Hematopoietic multipotent progenitor cell treated with erythropoietin and hydrocortisone succinate and interleukin-3 and kit ligand, for 4 days (in vitro differentiated cells): ENCODE results near the gene SMYD3.
A peak's percentile ranks its signal among the peaks of the same experiment; 100 is the strongest.

Source experiments
- DNase-seq: peaks from one replicate; pipeline ENCODE4 v3.0.0-alpha.2; 2015

The SMYD3 gene

DNA sequence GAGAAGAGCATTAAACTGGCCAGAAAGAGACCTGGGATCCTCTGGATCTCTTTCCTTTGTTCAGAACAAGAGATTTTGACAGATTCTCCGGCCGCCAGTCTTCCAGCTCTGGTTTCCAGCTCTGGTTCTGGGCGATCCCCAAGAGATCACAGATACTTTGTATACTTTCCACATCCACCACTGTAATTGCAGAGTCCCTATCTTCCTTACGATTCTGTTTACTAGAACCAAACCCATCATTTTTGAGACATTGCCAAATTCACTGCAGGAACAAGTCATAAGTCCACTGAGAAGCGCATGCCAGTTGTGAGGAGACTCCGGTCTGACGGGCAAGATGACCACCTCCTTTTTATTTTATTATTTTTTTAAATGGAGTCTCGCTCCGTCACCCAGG lies 505.2 kb downstream of the SMYD3 start:
- DNase-seq: no peak

DNA sequence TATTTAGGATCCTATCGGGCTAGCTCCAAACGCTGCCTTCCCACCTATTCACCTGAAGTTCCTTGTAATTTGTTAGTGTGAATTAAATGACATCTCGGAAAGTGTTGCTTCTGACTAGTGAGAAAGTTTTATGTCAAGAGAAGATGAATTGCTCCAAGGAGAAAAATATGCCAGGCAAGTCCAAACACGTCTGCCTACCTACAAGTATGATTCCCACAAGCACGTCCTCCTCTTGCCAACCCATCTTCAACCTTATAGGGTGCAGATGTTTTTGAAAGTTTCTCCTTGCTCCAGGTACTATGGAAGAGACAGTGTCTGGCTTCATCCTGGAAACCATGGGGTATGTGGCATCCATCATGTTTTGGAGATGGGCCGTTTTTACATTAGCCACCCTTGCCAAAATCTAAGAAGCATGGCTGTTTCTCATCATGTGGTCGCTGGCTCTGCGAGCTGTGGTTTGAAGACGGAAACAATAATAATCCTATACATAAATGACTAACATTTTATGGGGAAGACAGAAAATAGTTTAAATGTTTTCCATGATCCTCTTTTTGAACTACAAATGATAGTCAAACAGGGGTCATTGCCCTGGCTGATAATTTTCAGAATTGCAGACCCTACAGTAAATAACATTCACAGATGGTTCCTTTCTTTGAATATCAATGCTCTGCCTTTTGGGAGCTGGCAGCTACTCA lies 505.8 kb downstream of the SMYD3 start:
- no peak for DNase-seq

DNA sequence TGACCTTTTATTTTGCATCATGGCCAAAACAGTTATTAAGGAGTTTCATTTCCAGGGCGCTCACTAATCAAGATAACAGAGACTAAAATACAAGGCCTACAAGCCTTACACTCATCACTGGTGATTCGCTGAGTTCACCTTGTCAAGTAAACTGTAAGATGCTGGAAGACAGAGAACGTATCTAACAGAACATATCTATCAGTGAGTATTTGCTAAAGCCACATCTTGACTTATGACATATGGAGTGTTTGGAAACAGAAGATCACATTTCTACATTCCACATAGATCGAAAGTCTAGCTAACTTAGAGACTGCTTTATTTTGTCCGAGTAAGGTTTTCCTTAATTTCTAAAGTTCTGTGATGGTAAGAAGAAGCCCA lies 506.5 kb downstream of the SMYD3 start:
- DNase-seq: no peak

DNA sequence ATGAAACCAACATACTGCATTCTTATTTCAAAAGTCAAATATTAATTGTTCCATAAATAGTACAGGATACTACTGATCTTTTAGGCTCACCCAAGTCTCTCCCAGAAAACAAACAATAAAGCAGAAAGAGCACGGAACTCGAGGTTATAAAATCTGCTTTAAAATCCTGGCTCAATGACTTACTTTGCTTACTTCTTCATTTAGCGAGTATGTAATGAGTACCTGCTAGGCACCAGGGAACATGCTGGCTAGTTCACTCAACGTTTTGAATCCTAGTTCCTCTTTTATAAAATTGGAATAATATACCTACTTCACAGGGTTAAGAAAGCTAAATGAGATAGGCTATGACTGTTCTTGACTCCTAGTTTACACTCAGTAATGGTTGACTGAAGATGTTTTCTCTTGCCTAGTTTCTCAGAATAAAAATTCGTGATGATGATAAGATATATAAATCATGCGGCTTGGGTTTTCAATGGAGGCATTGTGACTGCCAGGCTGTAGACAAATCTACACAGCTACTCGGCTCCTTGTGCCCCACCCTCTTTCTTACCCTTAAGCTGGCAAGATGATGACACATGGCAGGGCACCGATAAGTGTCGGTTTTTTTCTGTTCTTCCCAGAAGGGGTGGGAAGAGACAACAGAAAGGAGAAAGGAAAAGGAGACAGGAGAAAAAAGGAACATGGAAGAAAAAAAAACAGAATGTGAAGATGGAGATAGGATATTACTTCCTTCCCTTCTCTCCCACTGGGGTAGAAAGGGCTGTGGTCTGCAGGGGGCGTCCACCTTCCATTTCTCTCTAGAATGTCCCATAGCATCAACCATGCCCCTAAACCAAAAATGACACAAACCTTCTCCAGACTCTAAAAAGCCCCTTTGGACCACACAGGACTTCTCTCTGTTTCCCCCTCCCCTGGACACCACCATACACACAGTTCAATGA lies 507.1 kb downstream of the SMYD3 start:
- DNase-seq: peak; percentile 61

DNA sequence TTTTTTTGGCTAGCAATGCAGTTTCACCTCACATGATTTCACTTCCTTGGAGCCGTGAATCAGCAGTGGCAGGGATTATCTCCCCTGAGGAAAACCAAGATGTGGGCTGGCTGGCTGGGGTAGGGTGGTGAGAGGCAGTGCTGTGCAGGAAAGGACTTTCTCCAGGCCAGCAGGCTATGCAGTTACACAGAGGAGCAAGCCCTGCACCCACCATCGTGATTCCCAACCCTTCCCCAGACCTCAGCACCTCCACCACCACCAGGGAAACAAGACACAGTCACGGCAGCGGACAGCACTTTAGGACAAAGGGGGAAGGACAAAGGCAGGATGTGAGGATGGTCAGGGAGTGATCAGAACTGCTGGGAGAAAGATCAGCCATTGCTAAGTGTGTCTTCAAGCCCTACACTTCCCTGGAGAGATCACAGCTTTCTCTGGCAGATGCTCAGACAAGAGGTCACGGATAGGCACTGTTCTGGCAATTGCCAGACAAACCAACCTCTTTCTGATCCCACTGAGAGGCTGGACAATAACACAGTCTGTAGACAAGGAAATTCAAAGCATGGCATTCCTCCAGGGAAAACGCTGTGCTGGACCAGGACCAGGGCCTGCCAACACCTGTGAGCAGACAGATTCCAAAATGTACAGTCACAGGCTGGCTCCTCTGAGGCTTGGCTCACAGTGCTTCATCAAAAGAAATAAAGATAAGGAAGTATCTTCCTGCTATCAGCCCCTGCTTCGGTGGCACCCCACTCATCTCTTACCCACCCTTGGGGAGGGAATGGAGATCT lies 509.4 kb downstream of the SMYD3 start:
- DNase-seq: no peak

DNA sequence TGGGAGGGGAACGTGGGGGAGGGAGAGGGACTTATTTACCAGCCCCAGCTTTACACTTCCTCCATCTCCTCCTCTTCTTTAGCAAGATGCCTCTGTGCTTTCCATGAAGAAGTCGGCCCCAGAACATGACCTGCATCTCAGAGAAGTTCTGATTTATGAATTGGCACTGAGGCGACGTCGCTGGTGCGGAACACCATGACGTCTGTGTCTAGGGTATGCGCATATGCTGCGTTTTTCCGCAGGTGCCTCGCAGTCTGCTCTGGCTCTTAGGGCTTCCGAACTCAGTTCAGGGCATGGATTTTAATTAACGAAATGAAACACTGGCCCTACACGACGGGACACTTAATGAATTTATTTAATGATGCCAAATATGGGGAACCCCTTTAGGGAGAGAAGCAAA lies 510.3 kb downstream of the SMYD3 start:
- no peak for DNase-seq

DNA sequence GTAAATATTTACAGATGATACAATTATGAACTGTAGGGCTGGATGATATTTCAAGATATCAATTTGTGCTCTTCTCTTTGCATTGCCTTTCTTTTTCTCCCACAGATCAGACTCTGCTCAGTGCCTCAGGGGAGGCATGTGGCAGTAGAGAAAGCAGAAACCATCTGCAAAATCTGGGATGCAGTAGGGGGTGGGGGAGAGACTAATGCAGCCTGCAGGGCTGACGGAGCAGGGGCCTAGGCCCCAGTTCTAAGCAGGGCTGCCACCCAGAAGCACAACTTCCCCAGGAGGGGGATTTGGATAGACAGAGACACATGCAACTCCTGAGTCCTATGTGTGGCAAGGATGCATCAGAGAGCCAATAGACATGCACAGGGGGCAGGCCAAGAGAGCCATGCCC lies 511.6 kb downstream of the SMYD3 start:
- no peak for DNase-seq

DNA sequence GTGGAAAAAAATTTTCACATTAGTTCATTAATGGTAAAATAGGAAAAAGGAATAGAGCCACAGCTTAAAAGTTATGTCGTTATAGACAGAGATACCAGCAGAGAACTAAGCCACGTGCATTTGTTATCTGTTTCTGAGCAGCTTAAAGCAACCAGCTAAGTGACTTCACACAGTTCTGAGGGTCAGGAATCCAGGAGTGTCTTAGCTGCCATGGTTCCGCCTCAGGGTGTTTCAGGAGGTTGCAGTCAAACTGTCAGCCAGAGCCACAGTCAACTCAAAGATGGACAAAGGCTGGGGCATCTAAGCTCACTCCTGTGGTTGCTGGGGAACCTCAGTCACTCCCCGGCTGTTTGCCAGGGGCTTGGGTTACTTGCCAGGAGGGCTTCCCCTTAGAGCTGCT lies 515.8 kb downstream of the SMYD3 start:
- no peak for DNase-seq

DNA sequence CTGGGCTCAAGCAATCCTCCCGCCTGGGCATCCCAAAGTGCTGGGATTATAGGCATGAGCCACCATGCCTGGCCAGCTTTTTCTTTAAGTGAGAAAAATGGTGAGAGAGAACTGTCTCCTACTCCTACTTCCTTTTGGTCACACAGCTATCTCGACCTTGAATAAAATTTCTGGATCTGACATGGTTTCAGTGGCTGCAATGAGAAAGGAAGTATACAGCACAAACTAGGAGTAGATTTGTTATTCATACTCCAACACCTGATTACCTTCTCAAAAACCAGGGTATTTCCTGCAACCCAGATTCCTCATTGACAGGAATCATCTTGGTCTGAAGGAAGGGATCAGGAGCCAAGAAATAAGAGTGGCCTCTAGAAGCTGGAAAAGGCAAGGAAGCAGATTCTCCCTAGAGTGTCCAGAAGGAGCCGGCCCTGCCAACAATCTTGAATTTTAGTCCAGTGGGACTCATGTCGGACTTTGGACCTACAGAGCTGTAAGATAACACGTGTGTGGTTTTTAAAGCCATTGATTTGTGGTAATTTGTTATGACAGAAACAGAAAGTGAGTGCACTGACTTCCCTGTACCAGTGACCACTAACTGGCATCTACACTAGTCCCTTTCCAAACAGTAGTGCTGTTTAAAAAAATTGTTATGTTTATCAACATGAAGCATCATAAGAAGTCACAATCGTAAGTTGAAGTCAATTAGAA lies 516.6 kb downstream of the SMYD3 start:
- DNase-seq: peak; percentile 27

DNA sequence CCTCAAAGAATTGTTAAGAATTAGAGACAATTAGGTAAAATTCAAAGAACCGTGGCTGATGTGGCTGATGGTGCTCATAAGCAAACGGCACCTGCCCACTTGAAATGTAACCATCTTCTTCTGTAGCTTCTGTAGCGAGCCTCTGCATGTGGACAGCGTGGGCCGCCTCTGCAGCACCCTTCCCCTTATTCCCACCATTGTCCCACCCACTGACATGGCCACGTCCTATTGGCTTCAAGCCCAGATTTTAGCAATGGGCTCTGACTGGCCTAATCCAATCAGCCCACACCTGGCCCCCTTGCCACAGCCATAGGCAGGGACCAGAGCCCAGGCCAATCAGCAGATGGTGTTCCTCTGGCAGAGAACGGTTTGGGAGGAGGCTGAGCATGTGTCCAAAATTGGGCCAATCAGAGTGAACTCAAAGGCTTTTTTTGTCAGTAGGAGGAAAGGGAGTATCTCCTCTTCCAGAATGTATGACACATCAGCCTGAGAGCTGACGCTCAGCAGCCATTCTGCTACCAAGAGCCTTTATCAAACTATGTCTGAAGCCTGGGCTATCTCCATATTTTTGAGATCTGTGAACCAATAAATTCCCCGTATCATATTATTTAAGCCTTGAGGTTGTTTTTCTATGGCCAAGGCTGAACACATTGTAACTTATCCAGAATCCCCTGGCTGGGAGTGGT lies 518.5 kb downstream of the SMYD3 start:
- DNase-seq: no peak

DNA sequence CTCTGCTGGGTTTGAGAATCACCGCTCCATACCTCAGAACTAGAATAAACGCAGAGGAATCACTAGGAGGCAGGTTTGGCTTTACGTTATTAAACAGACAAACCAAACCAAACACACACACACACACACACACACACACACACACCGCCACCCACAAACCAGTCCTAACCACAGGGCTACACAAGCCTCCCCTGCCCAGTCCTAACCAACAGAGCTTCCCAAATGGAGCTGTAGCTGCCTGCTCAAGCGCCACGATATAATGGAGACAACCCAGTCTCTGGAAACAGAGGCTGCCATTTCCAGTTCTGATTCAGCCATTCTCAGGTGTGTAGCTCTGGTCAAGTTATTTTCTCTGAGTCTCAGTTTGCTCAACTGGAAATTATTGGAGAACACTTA lies 519.1 kb downstream of the SMYD3 start:
- DNase-seq: no peak

DNA sequence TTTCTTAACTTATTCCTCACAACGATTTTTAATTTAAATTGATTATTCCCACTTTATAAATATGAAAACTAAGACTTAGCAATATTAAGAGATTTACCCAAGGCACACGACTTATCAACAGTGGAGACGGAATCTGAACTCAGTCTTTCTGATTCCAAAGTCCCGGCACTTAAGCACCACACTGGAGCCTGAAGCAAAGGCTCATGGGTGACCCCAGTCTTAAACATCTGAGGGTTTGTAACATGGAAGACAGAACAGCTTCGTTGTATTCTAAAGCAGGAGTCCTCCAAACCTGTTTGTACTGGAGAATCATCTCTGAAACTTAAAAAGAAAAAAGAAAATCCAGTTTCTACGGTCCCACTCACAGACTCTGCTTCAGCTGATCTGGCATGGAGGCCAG lies 519.5 kb downstream of the SMYD3 start:
- no peak for DNase-seq

DNA sequence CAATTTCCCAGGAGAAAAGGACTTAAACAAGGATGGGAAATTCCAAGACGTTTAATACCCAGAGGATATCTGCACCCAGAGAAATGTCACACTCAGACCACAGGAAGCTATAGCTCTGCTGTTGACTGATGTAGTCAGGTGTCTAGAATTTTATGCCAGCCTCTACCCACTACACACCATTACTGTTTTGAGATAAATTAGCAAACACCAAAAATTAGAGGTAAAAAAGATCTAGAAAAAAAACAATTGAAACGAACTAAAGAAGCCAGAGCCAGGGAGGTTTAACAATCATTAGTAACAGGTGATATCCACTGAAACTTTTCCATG lies 519.9 kb downstream of the SMYD3 start:
- DNase-seq: no peak

DNA sequence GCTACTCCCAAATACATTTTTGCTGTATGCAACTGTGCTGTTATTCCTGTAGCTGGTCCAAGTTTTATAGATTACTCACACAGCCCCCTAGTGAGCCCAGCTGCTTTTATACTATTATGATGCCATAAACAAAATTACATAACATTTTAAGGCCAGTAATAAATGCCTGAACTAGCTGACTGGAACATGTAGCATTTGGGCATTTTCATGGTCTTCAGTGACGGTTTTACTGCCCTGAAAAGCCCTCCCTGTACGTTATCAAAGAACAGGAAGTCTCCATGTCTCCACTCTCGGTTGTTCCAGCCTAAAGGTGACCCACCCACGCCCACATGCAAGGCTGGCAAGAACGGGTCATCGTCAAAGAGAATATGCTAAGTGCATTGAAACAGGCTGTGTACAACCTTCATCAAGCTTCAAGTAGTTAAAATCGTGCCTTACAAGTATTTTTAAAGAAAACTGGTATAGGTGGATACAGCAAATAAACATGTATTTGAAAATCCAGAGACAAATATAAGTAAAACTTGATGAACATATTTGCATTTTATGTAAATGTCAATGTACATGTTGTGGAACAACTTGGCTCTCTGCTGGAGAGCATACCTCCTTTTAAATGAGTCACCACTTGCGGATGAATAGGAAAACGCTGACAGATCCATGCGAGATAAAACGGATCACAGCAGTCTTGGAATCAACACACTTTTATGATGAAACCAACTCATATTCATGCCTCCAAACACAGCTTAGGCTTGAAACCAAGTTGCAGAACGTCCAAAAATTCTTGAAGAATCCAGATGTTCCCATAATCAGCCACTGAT lies 520.5 kb downstream of the SMYD3 start:
- DNase-seq: no peak

DNA sequence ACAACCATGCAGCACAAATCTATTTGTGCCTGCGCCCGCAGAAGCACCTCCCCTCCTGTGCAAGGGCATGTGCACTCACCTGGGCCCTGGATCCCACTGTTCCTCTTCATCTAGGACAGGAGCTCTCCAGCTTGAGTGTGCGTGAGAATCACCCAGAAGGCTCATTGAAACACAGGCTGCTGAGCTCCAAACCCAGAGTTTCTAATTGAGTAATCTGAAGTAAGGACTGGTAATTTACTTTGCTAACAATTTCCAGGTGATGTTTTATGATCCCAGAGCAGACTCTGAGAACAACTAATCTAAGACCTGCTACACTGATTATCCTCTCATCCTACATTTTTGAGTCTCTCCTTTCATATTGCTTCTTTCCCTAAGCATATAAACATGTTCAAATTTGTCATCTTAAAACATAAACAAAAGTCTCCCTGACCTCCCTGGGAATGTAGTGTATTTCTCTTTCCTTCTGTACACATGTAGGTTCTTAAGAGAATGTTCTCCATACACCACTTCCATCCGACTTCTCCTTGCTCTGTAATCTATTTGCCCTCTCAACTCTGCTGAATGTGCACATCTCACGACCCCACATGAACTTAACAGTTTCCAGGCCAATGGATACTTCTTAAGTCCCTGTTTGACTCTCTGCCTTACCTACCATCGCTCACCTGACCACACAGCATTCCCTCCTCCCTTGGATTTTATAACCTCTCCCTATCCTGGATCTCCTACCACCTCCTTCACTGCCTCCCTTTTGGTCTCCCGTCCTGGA lies 522.5 kb downstream of the SMYD3 start:
- DNase-seq: no peak

DNA sequence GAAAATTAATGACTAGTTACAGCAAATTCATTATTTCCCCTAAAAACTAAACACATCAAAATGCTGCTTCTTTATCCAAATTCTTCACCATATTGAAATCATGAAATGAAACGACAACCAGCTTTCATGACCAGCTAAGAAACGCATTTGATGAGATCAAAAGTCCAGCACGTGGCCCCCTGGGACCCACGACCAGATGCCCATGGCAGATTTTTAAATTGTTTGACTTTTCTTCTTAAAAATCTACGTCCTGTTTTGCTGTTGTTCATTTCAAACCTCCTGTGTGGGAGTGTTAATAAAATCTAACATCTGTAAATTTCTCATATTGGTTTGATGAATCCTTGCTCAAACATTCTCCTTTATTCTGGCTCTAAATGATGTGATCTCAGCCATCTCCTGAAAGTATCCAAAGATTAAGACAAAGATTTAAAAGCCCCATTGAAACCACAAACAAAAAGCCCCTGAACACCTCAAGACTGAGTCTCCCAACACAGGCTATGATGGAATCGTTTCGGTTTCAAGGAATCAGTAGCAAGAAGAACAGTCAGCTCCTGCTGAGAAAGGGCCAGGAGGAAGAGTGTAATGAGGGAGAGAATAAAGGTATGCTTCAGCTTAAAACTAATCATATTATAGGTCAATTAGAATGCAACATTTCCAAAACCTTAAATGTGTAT lies 523.6 kb downstream of the SMYD3 start:
- no peak for DNase-seq

DNA sequence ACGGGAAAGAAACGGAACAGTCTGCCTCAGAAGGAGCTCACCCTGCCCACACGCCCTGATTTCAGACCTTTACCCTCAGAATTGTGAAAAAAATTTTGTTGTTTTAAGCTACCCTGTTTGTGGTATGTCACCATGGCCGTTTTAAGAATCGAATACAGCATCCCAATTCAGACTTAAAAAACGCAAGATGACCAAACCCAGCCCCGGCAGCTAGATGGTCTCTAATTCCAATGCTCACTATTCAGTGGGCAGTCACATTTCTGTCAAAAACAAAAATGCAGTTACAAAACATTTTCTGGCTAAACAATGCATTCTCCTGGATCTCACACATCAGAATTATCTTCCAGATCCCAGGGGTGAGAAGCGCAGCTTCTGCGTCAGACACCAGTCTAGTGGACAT lies 527.5 kb downstream of the SMYD3 start:
- no peak for DNase-seq

DNA sequence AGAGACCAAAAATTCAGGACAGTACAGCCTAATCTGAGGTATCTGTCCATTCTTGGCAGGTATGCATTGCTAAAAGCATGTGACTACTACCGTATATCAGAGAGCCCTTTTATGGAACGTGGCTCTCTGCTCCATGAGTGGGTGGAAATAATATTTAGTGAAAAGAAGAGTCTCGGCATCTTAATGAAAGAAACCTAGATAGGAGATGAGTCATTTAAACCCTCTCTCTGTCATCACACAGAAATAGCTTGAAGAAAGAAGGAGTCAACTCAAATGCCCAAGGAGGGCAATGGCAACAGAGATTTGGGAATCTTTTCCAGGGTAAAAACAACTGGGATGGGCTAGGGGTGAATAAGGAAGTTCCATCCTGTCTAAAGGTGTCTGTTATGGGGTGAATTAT lies 528.2 kb downstream of the SMYD3 start:
- DNase-seq: no peak

DNA sequence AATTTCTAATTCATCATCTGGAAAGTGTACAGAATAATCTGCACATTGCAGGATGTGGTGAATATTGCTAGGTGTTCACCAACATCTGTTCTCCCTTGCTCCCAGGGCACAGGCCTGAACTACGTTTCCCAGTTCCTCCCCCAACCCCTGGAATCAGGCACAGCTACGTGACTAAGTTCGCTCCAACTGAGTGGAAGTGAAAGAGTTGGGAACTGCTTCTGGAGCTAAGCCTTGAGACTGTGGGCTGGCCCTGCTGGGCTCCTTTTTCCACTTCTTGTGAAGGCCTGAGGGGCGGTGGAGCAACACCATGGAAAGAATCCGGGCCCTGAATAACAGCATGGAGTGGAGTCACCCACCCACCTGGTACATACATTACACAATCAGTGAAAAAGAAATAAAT lies 534.6 kb downstream of the SMYD3 start:
- no peak for DNase-seq

DNA sequence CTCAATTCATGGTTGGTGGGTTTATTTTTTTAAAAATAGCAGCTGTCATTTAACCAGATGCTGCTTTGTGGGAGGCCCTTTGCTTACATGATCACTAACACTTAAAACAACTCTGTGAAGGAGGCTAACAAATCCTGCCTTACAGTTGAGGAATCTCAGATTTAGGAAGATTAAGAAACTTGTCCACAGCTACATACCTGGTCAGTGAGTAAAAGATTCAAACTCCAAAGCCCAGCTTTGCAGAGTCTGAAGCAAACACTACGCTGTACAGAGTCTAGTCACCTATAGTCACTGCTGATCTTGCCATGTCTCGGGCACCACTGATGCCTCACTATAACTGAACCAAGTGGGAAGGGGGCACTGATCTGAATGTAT lies 535.4 kb downstream of the SMYD3 start:
- no peak for DNase-seq
